Activated CD8-positive, alpha-beta T cell treated with anti-CD3 and anti-CD28 coated beads, Interleukin-2, amount 10 ng/mL, durations not matched to agents 7 days and 5 days (primary cell): ENCODE data around the gene HOXA5. TPM values are rescaled to one million over a fixed set of nuclear protein-coding genes. Genes with fewer than 3 reads are reported as not detected.

ENCODE experiments used
- ATAC-seq: fragments of 150-1000 bp; cut with Tn5 transposase; one replicate; pipeline ENCODE4 v1.10.0; 2021; ENCODE audit warnings: moderate library complexity
- CTCF ChIA-PET: fragments of 350-600 bp; sonication (Branson Sonifier 250); formaldehyde crosslinking; loops from one replicate; lab custom pipeline; 2021; ENCODE audit warnings: antibody characterized with exemption; lab: Charles Lee
- POLR2A ChIA-PET: fragments of 350-600 bp; sonication (Branson Sonifier 250); formaldehyde crosslinking; loops from one replicate; lab custom pipeline; 2021; ENCODE audit warnings: antibody characterized with exemption; lab: Charles Lee
- DNase-seq: peaks from one replicate; pipeline ENCODE4 v3.0.0-alpha.2; 2020
- H3K27ac Mint-ChIP-seq: one replicate; pipeline ENCODE4 v1.8.0; 2021; ENCODE audit warnings: mild to moderate bottlenecking, mixed read lengths
- H3K27me3 Mint-ChIP-seq: one replicate; pipeline ENCODE4 v1.8.0; 2021; ENCODE audit warnings: low read depth, mixed read lengths
- H3K36me3 Mint-ChIP-seq: one replicate; pipeline ENCODE4 v1.8.0; 2021; ENCODE audit warnings: low read depth, mixed read lengths
- H3K4me1 Mint-ChIP-seq: one replicate; pipeline ENCODE4 v1.8.0; 2021; ENCODE audit warnings: low read depth, mixed read lengths
- H3K4me3 Mint-ChIP-seq: one replicate; pipeline ENCODE4 v1.8.0; 2021; ENCODE audit warnings: mild to moderate bottlenecking, mixed read lengths
- H3K9me3 Mint-ChIP-seq: one replicate; pipeline ENCODE4 v1.8.0; 2022; ENCODE audit warnings: mixed read lengths; ENCODE audit not compliant: insufficient read depth
- total RNA-seq, 2 experiments: library from RNA; stranded (reverse); gene quantifications; one replicate each; pipeline ENCODE4 v1.2.3, GENCODE V29; 2021

The HOXA5 gene
- total RNA-seq, 2 experiments from 2014 or later, result not detected

GRCh38 chr7:27180431-27181420, 37.2 kb upstream of the HOXA5 start:
- ATAC-seq (no peak), DNase-seq (no peak)
- no peaks in the 10 kb centered on the region for H3K9me3 Mint-ChIP-seq
- ChIA-PET CTCF (interaction anchor here (0.6 to 2.8 kb wide), 15 partner anchors 9 to 863 kb away, joined by 3 to 25 read pairs (median 4); no protein-coding TSS in a partner anchor), POLR2A (no interaction called here)
- H3K27me3 Mint-ChIP-seq, result peaks cover 64% of the 10 kb centered on the region
- H3K27ac Mint-ChIP-seq, result no peak overlapping the region
- no peak overlapping the region for H3K4me3 Mint-ChIP-seq
- peaks cover 4% of the 10 kb centered on the region for H3K36me3 Mint-ChIP-seq
- H3K4me1 Mint-ChIP-seq, result peaks cover 23% of the 10 kb centered on the region

GRCh38 chr7:27179503-27180430, 36.3 kb upstream of the HOXA5 start:
- peak; percentile 62 for DNase-seq
- Mint-ChIP-seq H3K9me3 (no peaks in the 10 kb centered on the region), H3K36me3 (peaks cover 5% of the 10 kb centered on the region), H3K27me3 (peaks cover 63% of the 10 kb centered on the region), H3K27ac (no peak overlapping the region), H3K4me3 (no peak overlapping the region), H3K4me1 (peaks cover 15% of the 10 kb centered on the region)
- ChIA-PET CTCF (interaction anchor here (0.6 to 2.8 kb wide), 18 partner anchors 9 to 862 kb away, joined by 3 to 25 read pairs (median 4); no protein-coding TSS in a partner anchor), POLR2A (no interaction called here)
- ATAC-seq, result peak; percentile 59

- DNase-seq, result no peak
- no peaks in the 10 kb centered on the region for H3K9me3 Mint-ChIP-seq
- CTCF ChIA-PET, result interaction anchor here (1.2 to 2.8 kb wide), 10 partner anchors 9 to 496 kb away, joined by 4 to 25 read pairs (median 6); no protein-coding TSS in a partner anchor
- no peak for ATAC-seq
- peaks cover 3% of the 10 kb centered on the region for H3K36me3 Mint-ChIP-seq
- no peak overlapping the region for H3K4me3 Mint-ChIP-seq
- no peak overlapping the region for H3K27ac Mint-ChIP-seq
- POLR2A ChIA-PET, result no interaction called here
- H3K4me1 Mint-ChIP-seq, result peaks cover 10% of the 10 kb centered on the region
- peaks cover 62% of the 10 kb centered on the region for H3K27me3 Mint-ChIP-seq
Observed at GRCh38 chr7:27179030-27179429, 35.5 kb upstream of the HOXA5 start.

GRCh38 chr7:27178366-27178765, 34.9 kb upstream of the HOXA5 start:
- ATAC-seq (no peak), DNase-seq (no peak)
- Mint-ChIP-seq H3K27ac (no peak overlapping the region), H3K4me1 (peaks cover 7% of the 10 kb centered on the region), H3K36me3 (peaks cover 3% of the 10 kb centered on the region), H3K9me3 (no peaks in the 10 kb centered on the region), H3K4me3 (no peak overlapping the region), H3K27me3 (peaks cover 57% of the 10 kb centered on the region)
- POLR2A ChIA-PET, result no interaction called here
- CTCF ChIA-PET, result interaction anchor here (1.2 to 2.8 kb wide), 4 partner anchors 11 to 495 kb away, joined by 4 to 25 read pairs (median 14); no protein-coding TSS in a partner anchor

GRCh38 chr7:27177795-27178320, 34.4 kb upstream of the HOXA5 start:
- Mint-ChIP-seq H3K27me3 (peaks cover 55% of the 10 kb centered on the region), H3K4me1 (peaks cover 7% of the 10 kb centered on the region), H3K9me3 (no peaks in the 10 kb centered on the region), H3K27ac (no peak overlapping the region), H3K36me3 (peaks cover 3% of the 10 kb centered on the region), H3K4me3 (no peak overlapping the region)
- DNase-seq (no peak), ATAC-seq (no peak)
- POLR2A ChIA-PET, result no interaction called here
- CTCF ChIA-PET, result interaction anchor here (0.7 to 2.8 kb wide), 3 partner anchors 12 to 18 kb away, joined by 3 to 23 read pairs (median 6); no protein-coding TSS in a partner anchor

GRCh38 chr7:27176962-27177794, 33.7 kb upstream of the HOXA5 start:
- ChIA-PET POLR2A (no interaction called here), CTCF (interaction anchor here (0.6 to 2.4 kb wide), 5 partner anchors 13 to 452 kb away, joined by 3 to 13 read pairs (median 3); no protein-coding TSS in a partner anchor)
- Mint-ChIP-seq H3K27me3 (peaks cover 54% of the 10 kb centered on the region), H3K4me3 (no peak overlapping the region), H3K27ac (no peak overlapping the region), H3K36me3 (peaks cover 3% of the 10 kb centered on the region), H3K4me1 (peaks cover 9% of the 10 kb centered on the region), H3K9me3 (no peaks in the 10 kb centered on the region)
- DNase-seq (no peak), ATAC-seq (no peak)

- ChIA-PET CTCF (interaction anchor here (0.9 to 2.4 kb wide), 4 partner anchors 16 to 495 kb away, joined by 3 to 13 read pairs (median 4); no protein-coding TSS in a partner anchor), POLR2A (no interaction called here)
- Mint-ChIP-seq H3K4me1 (peaks cover 14% of the 10 kb centered on the region), H3K27me3 (peaks cover 56% of the 10 kb centered on the region), H3K36me3 (peaks cover 7% of the 10 kb centered on the region), H3K27ac (no peak overlapping the region), H3K9me3 (no peaks in the 10 kb centered on the region), H3K4me3 (no peak overlapping the region)
- DNase-seq (no peak), ATAC-seq (no peak)
Observed at GRCh38 chr7:27176524-27176845, 33.0 kb upstream of the HOXA5 start.

GRCh38 chr7:27175626-27176523, 32.4 kb upstream of the HOXA5 start:
- ATAC-seq, result no peak
- H3K27ac Mint-ChIP-seq, result no peak overlapping the region
- peaks cover 15% of the 10 kb centered on the region for H3K4me1 Mint-ChIP-seq
- peaks cover 56% of the 10 kb centered on the region for H3K27me3 Mint-ChIP-seq
- H3K36me3 Mint-ChIP-seq, result peaks cover 7% of the 10 kb centered on the region
- no peak overlapping the region for H3K4me3 Mint-ChIP-seq
- no peaks in the 10 kb centered on the region for H3K9me3 Mint-ChIP-seq
- POLR2A ChIA-PET, result no interaction called here
- CTCF ChIA-PET, result interaction anchor here (0.9 to 2.4 kb wide), 4 partner anchors 15 to 494 kb away, joined by 3 to 13 read pairs (median 4); no protein-coding TSS in a partner anchor
- no peak for DNase-seq

GRCh38 chr7:27174874-27175625, 31.6 kb upstream of the HOXA5 start:
- DNase-seq, result no peak
- H3K4me3 Mint-ChIP-seq, result peak overlapping the region; percentile 28
- no peaks in the 10 kb centered on the region for H3K9me3 Mint-ChIP-seq
- CTCF ChIA-PET, result interaction anchor here (1.0 to 2.4 kb wide), 3 partner anchors 14 to 21 kb away, joined by 4 to 13 read pairs (median 5); no protein-coding TSS in a partner anchor
- H3K36me3 Mint-ChIP-seq, result peaks cover 7% of the 10 kb centered on the region
- H3K27ac Mint-ChIP-seq, result no peak overlapping the region
- peaks cover 13% of the 10 kb centered on the region for H3K4me1 Mint-ChIP-seq
- POLR2A ChIA-PET, result no interaction called here
- no peak for ATAC-seq
- H3K27me3 Mint-ChIP-seq, result peaks cover 59% of the 10 kb centered on the region
